ENCODE results near the gene INSR.

GRCh38 chr19:7216373-7216902 lies 77.8 kb downstream of the INSR start:
- TF ChIP-seq CTCF (IDR thresholded peaks at IDR 0.05), result no peak
- no peak for TF ChIP-seq CREB1 (CRISPR knock-in tag; IDR thresholded peaks at IDR 0.05)
- no peak for TF ChIP-seq ELF4 (CRISPR knock-in tag; IDR thresholded peaks at IDR 0.05; ENCODE audit: low read depth)
- no peak for TF ChIP-seq FOXJ3 (CRISPR knock-in tag; IDR thresholded peaks at IDR 0.05; ENCODE audit: borderline replicate concordance)

All from WTC11 (cell line).